CD4-positive, alpha-beta memory T cell (primary cell): Measurements from ENCODE around the gene TMEM259. TPM values are rescaled to one million over a fixed set of nuclear protein-coding genes. Genes with fewer than 3 reads are reported as not detected.

ENCODE experiments used
- CTCF ChIA-PET: fragments of 350-600 bp; sonication (Branson Sonifier 250); formaldehyde crosslinking; loops from one replicate; lab custom pipeline; 2021; ENCODE audit warnings: inconsistent platforms; ENCODE audit not compliant: partially characterized antibody; lab: Charles Lee
- POLR2A ChIA-PET: fragments of 350-600 bp; sonication (Branson Sonifier 250); formaldehyde crosslinking; loops from one replicate; lab custom pipeline; 2021; ENCODE audit not compliant: partially characterized antibody; lab: Charles Lee
- DNase-seq, 5 donors: peaks; one replicate each; pipeline versions ENCODE4 v3.0.0 to v3.0.0-alpha.2; 2020 to 2022; ENCODE audit warnings: mixed read lengths in 1 of 5
- H3K27ac ChIP-seq: one replicate; pipeline ENCODE4 v1.7.0; 2013; ENCODE audit warnings: low read depth, low read length
- H3K27me3 ChIP-seq: 2 replicates; pipeline ENCODE4 v1.7.0; 2013; ENCODE audit warnings: mild to moderate bottlenecking, low read length, moderate library complexity; ENCODE audit not compliant: insufficient read depth
- H3K36me3 ChIP-seq: 2 replicates; pipeline ENCODE4 v1.7.0; 2013; ENCODE audit warnings: mild to moderate bottlenecking, low read length, moderate library complexity; ENCODE audit not compliant: insufficient read depth
- H3K4me1 ChIP-seq: 2 replicates; pipeline ENCODE4 v1.7.0; 2013; ENCODE audit warnings: mild to moderate bottlenecking, low read length, moderate library complexity; ENCODE audit not compliant: insufficient read depth
- H3K4me3 ChIP-seq, 2 donors: one replicate each; pipeline ENCODE4 v1.7.0; 2013; ENCODE audit warnings: low read length in 2 of 2, mild to moderate bottlenecking in 1 of 2
- H3K9me3 ChIP-seq, 2 donors: one replicate each; pipeline ENCODE4 v1.7.0; 2013; ENCODE audit warnings: low read length in 2 of 2, control low read depth in 1 of 2; ENCODE audit not compliant: control insufficient read depth in 1 of 2
- H3K27ac Mint-ChIP-seq, 7 donors: one replicate each; pipeline ENCODE4 v1.8.0; 2020 to 2021; ENCODE audit warnings: mixed read lengths in 7 of 7, mild to moderate bottlenecking in 6 of 7, inconsistent platforms in 3 of 7, moderate library complexity in 3 of 7
- H3K27me3 Mint-ChIP-seq, 2 donors: one replicate each; pipeline ENCODE4 v1.8.0; 2020 to 2021; ENCODE audit warnings: mixed read lengths in 2 of 2
- H3K36me3 Mint-ChIP-seq, 2 donors: one replicate each; pipeline ENCODE4 v1.8.0; 2020 to 2021; ENCODE audit warnings: mixed read lengths in 2 of 2, inconsistent platforms in 1 of 2, mild to moderate bottlenecking in 1 of 2
- H3K4me1 Mint-ChIP-seq, 4 donors: one replicate each; pipeline ENCODE4 v1.8.0; 2020 to 2021; ENCODE audit warnings: mixed read lengths in 4 of 4, mild to moderate bottlenecking in 1 of 4
- H3K4me3 Mint-ChIP-seq, 8 donors: one replicate each; pipeline ENCODE4 v1.8.0; 2020 to 2021; ENCODE audit warnings: mixed read lengths in 8 of 8, mild to moderate bottlenecking in 7 of 8, moderate library complexity in 6 of 8, inconsistent platforms in 3 of 8
- H3K9me3 Mint-ChIP-seq, 8 donors: one replicate each; pipeline ENCODE4 v1.8.0; 2020 to 2021; ENCODE audit warnings: mixed read lengths in 8 of 8, mild to moderate bottlenecking in 5 of 8, inconsistent platforms in 3 of 8, moderate library complexity in 1 of 8
- intact Hi-C: fragments of 100-400 bp; cut with micrococcal nuclease; formaldehyde crosslinking; loops from one replicate; pipeline ENCODE4 v1.15.1; 2023
- polyA plus RNA-seq, 2 donors: library from polyadenylated mRNA; unstranded; fragments of 300-500 nt; fragmentation: Illumina TruSeq; gene quantifications; one replicate each; pipeline ENCODE4 v1.2.3, GENCODE V29; 2021
- total RNA-seq, 2 experiments: library from RNA; stranded (reverse); gene quantifications; one replicate each; pipeline ENCODE4 v1.2.3, GENCODE V29; 2021

The TMEM259 gene
- total and polyA plus RNA-seq, 4 experiments from 2014 or later = 40.5 to 329 (median 196) TPM

DNA sequence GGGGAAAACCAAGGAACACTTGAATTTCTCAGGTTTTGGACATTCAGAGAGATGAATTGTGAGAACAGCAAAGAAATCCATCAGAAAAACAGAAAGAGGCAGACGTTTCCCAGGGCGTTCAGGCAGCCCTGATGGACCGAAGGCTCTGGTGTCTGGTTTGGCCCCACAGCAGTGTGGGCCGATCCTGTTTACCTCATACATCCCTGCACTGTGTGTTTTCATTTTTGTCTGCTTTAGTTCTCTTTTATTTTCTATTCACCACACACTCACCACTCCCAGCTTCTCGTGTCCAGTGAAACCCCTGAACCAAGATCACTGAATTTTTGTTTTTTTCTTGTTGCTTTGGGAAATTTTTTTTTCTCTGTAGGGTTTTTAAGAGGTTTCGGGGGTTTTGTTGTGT lies 48.6 kb downstream of the TMEM259 start:
- CTCF ChIA-PET = interaction anchor here (1.9 kb wide), 1 partner anchor 108 kb away, joined by 7 read pairs; no protein-coding TSS in a partner anchor

DNA sequence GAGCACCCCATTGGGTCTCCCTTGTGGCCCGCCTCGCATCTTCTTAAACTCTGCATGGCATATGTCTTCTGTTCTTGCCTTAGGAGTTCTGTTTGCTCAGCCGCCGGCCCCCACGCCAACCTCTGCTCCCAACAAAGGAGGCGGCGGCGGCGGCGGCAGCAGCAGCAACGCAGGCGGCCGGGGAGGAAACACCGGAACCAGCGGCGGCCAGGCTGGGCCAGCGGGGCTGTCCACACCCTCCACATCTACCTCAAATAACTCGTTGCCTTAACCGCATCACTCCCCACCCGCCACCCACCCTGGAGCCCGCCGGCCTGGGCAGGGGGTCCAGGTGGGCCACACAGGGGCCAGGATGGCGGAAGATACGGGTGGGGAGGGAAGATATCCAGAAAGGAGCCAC lies 49.1 kb downstream of the TMEM259 start:
- peaks cover 17 to 27% of the 10 kb centered on the region in 2 donors for H3K36me3 Mint-ChIP-seq
- Histone ChIP-seq H3K36me3 (peaks cover 4% of the 10 kb centered on the region), H3K27me3 (no peaks in the 10 kb centered on the region), H3K27ac (no peak overlapping the region), H3K4me3 (no peak overlapping the region), H3K9me3 (peaks cover 0 to 7% of the 10 kb centered on the region in 2 donors), H3K4me1 (no peaks in the 10 kb centered on the region)
- ChIA-PET CTCF (interaction anchor here (1.1 kb wide), 1 partner anchor 10 kb away, joined by 3 read pairs; no protein-coding TSS in a partner anchor), POLR2A (interaction anchor here (1.0 kb wide), 1 partner anchor 12 kb away, joined by 3 read pairs; the partner anchor contains the start of gene WDR18)
- DNase-seq = no peak
- intact Hi-C loops = no loop called here
- H3K27me3 Mint-ChIP-seq = no peaks in the 10 kb centered on the region
- H3K4me3 Mint-ChIP-seq = no peak overlapping the region
- H3K27ac Mint-ChIP-seq = no peak overlapping the region
- no peaks in the 10 kb centered on the region for H3K4me1 Mint-ChIP-seq
- peaks cover 0 to 9% (median 6%) of the 10 kb centered on the region in 8 donors for H3K9me3 Mint-ChIP-seq

More for the DNA sequence above, 48.6 kb downstream of the TMEM259 start:
- POLR2A ChIA-PET = no interaction called here
- Mint-ChIP-seq H3K4me3 (no peak overlapping the region), H3K27me3 (no peaks in the 10 kb centered on the region), H3K27ac (no peak overlapping the region), H3K36me3 (peaks cover 16 to 26% of the 10 kb centered on the region in 2 donors), H3K9me3 (peaks cover 0 to 9% (median 6%) of the 10 kb centered on the region in 8 donors), H3K4me1 (no peaks in the 10 kb centered on the region)
- no peak for DNase-seq
- Histone ChIP-seq H3K27ac (no peak overlapping the region), H3K4me3 (no peak overlapping the region), H3K27me3 (no peaks in the 10 kb centered on the region), H3K9me3 (peaks cover 0 to 7% of the 10 kb centered on the region in 2 donors), H3K4me1 (no peaks in the 10 kb centered on the region), H3K36me3 (peaks cover 4% of the 10 kb centered on the region)
- intact Hi-C loops = no loop called here

DNA sequence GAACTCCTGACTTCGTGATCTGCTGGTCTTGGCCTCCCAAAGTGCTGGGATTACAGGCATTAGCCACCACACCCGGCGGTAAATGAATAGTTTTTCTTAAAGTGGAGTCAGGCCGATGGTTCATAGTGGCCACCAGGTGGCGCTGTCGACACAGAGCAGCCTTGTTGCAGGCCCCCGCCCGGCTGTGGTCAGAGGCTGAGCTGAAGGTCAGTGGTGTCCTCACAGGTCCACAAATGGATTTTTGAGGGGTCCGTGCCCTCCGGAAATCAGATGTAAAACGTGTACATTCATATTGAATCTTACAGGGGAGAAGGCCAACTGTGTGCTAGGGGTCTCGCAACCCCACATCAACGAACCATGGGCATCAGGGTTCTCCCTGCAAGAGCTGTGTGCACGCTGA lies 50.2 kb downstream of the TMEM259 start:
- Mint-ChIP-seq H3K27ac (peak overlapping the region in 1 of 7 donors; percentile 70), H3K4me3 (no peak overlapping the region), H3K9me3 (peaks cover 0 to 9% (median 6%) of the 10 kb centered on the region in 8 donors), H3K27me3 (no peaks in the 10 kb centered on the region), H3K4me1 (no peaks in the 10 kb centered on the region), H3K36me3 (peaks cover 19 to 27% of the 10 kb centered on the region in 2 donors)
- no peak overlapping the region for H3K4me3 ChIP-seq
- peaks cover 0 to 7% of the 10 kb centered on the region in 2 donors for H3K9me3 ChIP-seq
- intact Hi-C loops = no loop called here
- DNase-seq = no peak
- no peaks in the 10 kb centered on the region for H3K27me3 ChIP-seq
- ChIA-PET CTCF (interaction anchor here (0.7 to 1.0 kb wide), 3 partner anchors 13 to 32 kb away, joined by 3 to 4 read pairs (median 3); no protein-coding TSS in a partner anchor), POLR2A (interaction anchor here (1.0 kb wide), 1 partner anchor 13 kb away, joined by 3 read pairs; the partner anchor contains the start of gene WDR18)
- no peak overlapping the region for H3K27ac ChIP-seq
- no peaks in the 10 kb centered on the region for H3K4me1 ChIP-seq
- H3K36me3 ChIP-seq = peaks cover 4% of the 10 kb centered on the region

DNA sequence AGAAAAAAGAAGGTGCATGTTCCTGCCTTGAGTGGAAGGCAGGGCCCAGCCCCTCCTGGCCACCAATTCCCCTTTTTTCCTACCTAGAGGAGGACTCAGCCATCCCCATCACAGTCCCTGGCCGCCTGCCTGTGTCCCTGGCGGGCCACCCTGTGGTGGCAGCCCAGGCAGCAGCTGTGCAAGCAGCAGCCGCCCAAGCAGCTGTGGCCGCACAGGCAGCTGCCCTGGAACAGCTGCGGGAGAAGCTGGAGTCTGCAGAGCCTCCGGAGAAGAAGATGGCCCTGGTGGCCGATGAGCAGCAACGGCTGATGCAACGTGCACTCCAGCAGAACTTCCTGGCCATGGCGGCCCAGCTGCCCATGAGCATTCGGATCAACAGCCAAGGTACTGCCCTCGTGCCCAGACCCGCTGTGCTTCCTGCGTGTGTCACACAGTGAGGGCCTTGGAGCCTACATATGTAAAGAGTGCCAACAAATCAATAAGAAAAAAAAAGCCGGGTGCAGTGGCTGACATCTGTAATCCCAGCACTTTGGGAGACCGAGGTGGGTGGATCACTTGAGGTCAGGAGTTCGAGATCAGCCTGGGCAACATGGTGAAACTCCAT lies 54.3 kb downstream of the TMEM259 start:
- no peak overlapping the region for H3K27ac Mint-ChIP-seq
- no peaks in the 10 kb centered on the region for H3K4me1 ChIP-seq
- peaks cover 0 to 5% (median 2%) of the 10 kb centered on the region in 4 donors for H3K4me1 Mint-ChIP-seq
- peaks cover 20 to 26% of the 10 kb centered on the region in 2 donors for H3K36me3 Mint-ChIP-seq
- H3K4me3 ChIP-seq = no peak overlapping the region
- H3K36me3 ChIP-seq = peaks cover 4% of the 10 kb centered on the region
- H3K4me3 Mint-ChIP-seq = no peak overlapping the region
- H3K27ac ChIP-seq = no peak overlapping the region
- H3K9me3 Mint-ChIP-seq = peaks cover 0 to 7% (median 6%) of the 10 kb centered on the region in 8 donors
- no peaks in the 10 kb centered on the region for H3K27me3 Mint-ChIP-seq
- intact Hi-C loops = no loop called here
- CTCF ChIA-PET = no interaction called here
- H3K9me3 ChIP-seq = peaks cover 0 to 7% of the 10 kb centered on the region in 2 donors
- DNase-seq = peak in 1 of 5 donors; percentile 19
- no peaks in the 10 kb centered on the region for H3K27me3 ChIP-seq
- POLR2A ChIA-PET = interaction anchor here (0.6 kb wide), 1 partner anchor 370 kb away, joined by 3 read pairs; no protein-coding TSS in a partner anchor

DNA sequence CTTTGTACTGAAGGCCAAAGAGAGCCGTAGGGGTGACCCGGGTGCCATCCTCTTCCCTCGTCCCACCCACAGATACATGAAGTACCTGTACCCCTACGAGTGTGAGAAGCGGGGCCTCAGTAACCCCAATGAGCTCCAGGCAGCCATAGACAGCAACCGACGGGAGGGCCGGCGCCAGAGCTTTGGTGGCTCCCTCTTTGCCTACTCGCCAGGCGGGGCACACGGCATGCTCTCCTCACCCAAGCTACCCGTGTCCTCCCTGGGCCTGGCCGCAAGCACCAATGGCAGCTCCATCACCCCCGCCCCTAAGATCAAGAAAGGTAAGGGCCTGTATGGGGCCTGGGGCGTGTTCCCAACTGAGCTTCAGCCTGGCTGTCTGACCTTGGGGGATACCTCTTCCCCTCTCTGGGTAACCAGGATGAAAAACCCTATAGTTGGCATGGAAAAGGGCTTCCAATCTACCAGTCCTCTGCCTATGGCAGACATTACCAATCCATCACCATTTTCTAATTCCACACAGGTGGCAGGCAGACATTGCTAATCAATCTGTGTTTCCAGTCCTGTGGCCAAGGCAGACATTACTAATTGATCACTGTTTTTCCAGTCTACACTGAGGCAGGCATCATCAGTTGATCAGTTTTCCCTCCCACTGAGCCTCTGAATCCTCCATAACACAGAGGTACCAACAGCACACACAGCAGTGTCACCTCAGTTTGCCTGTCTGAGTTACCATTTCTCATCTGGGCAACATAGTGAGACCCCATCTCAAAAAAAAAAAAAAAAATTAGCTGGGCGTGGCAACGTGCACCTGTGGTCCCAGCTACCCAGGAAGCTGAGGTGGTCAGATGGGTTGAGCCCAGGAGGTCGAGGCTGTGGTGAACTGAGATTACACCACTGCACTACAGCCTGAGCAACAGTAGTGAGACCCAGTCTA lies 55.9 kb downstream of the TMEM259 start:
- Histone ChIP-seq H3K36me3 (peaks cover 4% of the 10 kb centered on the region), H3K27me3 (no peaks in the 10 kb centered on the region), H3K9me3 (no peaks in the 10 kb centered on the region), H3K4me3 (no peak overlapping the region), H3K27ac (no peak overlapping the region), H3K4me1 (no peaks in the 10 kb centered on the region)
- ChIA-PET POLR2A (no interaction called here), CTCF (interaction anchor here (0.5 to 1.0 kb wide), 2 partner anchors 19 to 194 kb away, joined by 3 to 4 read pairs; no protein-coding TSS in a partner anchor)
- Mint-ChIP-seq H3K9me3 (peaks cover 0 to 2% (median 0%) of the 10 kb centered on the region in 8 donors), H3K4me1 (peaks cover 0 to 5% (median 2%) of the 10 kb centered on the region in 4 donors), H3K27ac (no peak overlapping the region), H3K27me3 (no peaks in the 10 kb centered on the region), H3K36me3 (peaks cover 15 to 16% of the 10 kb centered on the region in 2 donors), H3K4me3 (no peak overlapping the region)
- peak in 1 of 5 donors; percentile 29 for DNase-seq
- intact Hi-C loops = no loop called here

DNA sequence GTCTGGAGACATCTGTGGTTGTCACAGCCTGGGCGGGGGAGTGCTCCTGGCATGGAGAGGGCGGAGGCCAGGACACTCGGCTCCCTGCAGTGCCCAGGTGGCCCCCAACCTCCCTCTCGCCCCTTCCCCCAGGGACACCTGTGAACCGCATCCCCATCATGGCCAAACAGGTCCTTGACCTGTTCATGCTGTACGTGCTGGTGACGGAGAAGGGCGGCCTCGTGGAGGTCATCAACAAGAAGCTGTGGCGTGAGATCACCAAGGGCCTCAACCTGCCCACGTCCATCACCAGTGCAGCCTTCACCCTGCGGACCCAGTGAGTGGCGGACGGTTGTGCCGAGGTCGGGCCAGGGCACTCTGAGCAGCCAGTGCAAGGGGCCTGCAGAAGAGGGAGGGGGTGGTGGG lies 56.8 kb downstream of the TMEM259 start:
- Histone ChIP-seq H3K27me3 (no peaks in the 10 kb centered on the region), H3K27ac (no peak overlapping the region), H3K9me3 (no peaks in the 10 kb centered on the region), H3K4me1 (no peaks in the 10 kb centered on the region), H3K4me3 (no peak overlapping the region), H3K36me3 (peaks cover 4% of the 10 kb centered on the region)
- intact Hi-C loops = no loop called here
- Mint-ChIP-seq H3K4me1 (peaks cover 0 to 5% (median 2%) of the 10 kb centered on the region in 4 donors), H3K9me3 (peaks cover 0 to 2% (median 0%) of the 10 kb centered on the region in 8 donors), H3K27ac (no peak overlapping the region), H3K27me3 (no peaks in the 10 kb centered on the region), H3K36me3 (peaks cover 15 to 16% of the 10 kb centered on the region in 2 donors), H3K4me3 (no peak overlapping the region)
- CTCF ChIA-PET = no interaction called here
- POLR2A ChIA-PET = no interaction called here
- no peak for DNase-seq
